Measurements from ENCODE around the gene RFX7. TPM values are rescaled to one million over a fixed set of nuclear protein-coding genes. Genes with fewer than 3 reads are reported as not detected.
"Not testable (repeated sequence)": the region's sequence is repeated elsewhere in the genome, so short reads cannot be mapped to it uniquely, and the experiment has no call there.

RFX7 gene
- total RNA-seq, 1 experiment from 2014 or later: 8.7 TPM

DNA sequence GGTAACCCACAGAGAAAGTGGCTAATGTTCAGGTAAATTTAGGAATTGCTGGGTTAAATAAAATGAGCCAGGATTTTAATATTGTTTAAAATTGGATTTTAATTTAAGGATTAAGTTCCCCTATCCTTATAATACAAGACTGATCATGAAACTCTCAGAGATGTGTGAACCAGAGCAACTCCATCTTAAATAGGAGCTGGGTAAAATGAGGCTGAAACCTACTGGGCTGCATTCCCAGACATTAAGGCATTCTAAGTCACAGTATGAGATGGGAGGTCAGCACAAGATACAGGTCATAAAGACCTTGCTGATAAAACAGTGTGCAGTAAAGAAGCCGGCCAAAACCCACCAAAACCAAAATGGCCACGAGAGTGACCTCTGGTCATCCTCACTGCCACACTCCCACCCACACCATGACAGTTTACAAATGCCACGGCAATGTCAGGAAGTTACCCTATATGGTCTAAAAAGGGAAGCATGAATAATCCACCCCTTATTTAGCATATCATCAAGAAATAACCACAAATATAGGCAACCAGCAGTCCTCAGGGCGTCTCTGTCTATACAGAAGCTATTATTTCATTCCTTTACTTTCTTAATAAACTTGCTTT, 40.3 kb downstream of the RFX7 start:
- H3K27me3 ChIP-seq (ENCODE audit: control insufficient read depth, insufficient read depth, low read length); H3K36me3 ChIP-seq (replicated peaks; ENCODE audit: control insufficient read depth, insufficient read depth, low read length); H3K4me3 ChIP-seq (ENCODE audit: insufficient read depth, low read depth, low read length); DNase-seq: not testable (repeated sequence)

DNA sequence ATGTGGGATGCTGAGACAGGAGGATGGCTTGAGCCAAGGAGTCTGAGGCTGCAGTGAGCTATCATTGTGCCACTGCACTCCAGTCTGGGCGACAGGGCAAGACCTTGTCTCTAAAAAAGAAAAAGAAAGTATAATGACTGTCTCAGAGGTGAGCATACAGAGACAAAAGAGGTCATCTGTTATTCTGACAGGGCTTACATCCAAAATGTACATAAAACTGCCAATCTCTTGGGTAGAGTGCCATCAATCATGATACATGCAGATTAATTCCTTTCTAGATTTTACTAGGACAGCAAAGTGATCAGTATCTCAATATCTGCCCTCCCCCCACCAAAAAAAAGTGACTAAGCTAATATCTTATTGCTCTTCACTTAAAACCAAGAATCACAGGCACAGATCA, 41.0 kb downstream of the RFX7 start:
- H3K27me3 ChIP-seq (ENCODE audit: control insufficient read depth, insufficient read depth, low read length): no peaks in the 10 kb centered on the region
- DNase-seq: no peak
- no peak overlapping the region for H3K4me3 ChIP-seq (ENCODE audit: insufficient read depth, low read depth, low read length)
- no peaks in the 10 kb centered on the region for H3K36me3 ChIP-seq (replicated peaks; ENCODE audit: control insufficient read depth, insufficient read depth, low read length)

DNA sequence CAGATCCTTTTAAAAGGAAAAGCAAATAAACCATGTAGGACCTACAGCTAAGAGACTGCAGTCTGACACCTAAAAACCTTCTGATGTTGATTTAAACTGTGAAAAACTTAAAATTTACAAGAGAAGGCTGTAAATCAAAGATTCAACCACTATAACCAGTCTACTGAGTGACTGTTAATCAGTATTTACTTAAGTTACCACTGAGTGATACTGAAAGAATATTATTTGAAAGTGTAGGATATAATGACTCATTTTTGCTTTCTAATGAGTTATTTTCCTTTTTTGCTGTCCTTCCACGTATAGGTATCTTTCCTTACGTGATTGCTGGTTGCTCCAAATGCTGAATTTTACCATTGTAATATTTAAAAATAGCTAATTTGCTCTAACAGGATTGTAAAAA, 44.6 kb downstream of the RFX7 start:
- Histone ChIP-seq H3K36me3 (replicated peaks; ENCODE audit: control insufficient read depth, insufficient read depth, low read length) (no peaks in the 10 kb centered on the region), H3K4me3 (ENCODE audit: insufficient read depth, low read depth, low read length) (no peak overlapping the region), H3K27me3 (ENCODE audit: control insufficient read depth, insufficient read depth, low read length) (no peaks in the 10 kb centered on the region)
- DNase-seq: no peak

DNA sequence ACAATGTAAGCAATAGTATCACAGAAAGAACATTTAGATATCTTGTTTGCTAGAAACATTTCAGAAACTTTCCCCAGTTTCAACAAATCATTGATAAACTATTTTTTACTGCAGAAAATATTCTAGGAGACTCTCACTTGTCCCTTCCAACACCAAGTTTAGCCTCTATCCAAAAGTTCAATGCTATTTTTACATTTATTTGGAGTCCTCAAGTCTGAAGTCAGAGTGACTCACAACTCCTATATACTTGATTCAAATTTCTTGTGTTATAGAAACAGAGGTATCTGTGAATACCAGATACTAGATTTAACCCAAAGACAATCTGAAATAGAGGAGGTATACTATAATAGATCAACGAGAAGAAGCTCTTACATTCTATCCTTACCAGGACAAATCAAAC, 49.6 kb downstream of the RFX7 start:
- no peak for DNase-seq

DNA sequence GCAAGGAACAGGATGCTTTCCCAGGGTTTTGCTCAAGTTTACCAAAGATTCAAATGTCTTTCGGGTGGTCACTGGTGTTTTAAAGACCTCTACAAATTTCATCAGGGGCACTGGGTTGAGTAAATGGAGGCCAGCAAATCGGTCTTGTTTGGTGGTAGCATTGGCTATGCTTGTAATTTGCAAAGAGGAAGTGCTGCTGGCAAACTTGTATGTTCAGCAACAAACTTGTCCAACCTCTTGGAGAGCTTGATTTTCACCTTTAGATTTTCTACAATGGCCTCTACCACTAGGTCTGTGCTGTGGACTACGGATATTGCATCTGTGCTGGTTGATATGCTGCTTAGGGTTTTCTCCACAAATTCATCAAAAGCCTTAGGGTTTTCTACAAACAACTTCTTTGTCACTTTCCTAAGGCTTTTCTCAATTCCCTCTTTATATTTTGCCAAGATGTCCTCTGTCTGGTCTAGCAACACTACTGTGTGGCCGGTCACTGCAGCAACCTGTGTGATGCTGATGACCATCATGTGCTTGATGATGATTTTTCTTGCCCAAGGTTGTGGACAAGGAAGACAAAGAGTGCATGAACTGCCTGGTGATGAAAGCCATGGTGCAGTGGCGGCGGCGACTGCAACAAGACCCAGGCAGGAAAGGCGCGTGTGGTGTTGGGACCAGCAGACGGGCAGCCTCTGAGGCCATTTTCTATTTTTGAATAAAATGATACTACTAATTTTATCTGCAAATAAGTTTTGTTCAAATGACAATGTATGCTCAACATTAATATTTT, 50.8 kb downstream of the RFX7 start:
- no peak overlapping the region for H3K4me3 ChIP-seq (ENCODE audit: insufficient read depth, low read depth, low read length)
- no peak for DNase-seq
- no peaks in the 10 kb centered on the region for H3K27me3 ChIP-seq (ENCODE audit: control insufficient read depth, insufficient read depth, low read length)
- no peaks in the 10 kb centered on the region for H3K36me3 ChIP-seq (replicated peaks; ENCODE audit: control insufficient read depth, insufficient read depth, low read length)

More for the DNA sequence above, 49.6 kb downstream of the RFX7 start:
- Histone ChIP-seq H3K36me3 (replicated peaks; ENCODE audit: control insufficient read depth, insufficient read depth, low read length) (no peaks in the 10 kb centered on the region), H3K4me3 (ENCODE audit: insufficient read depth, low read depth, low read length) (no peak overlapping the region), H3K27me3 (ENCODE audit: control insufficient read depth, insufficient read depth, low read length) (no peaks in the 10 kb centered on the region)

DNA sequence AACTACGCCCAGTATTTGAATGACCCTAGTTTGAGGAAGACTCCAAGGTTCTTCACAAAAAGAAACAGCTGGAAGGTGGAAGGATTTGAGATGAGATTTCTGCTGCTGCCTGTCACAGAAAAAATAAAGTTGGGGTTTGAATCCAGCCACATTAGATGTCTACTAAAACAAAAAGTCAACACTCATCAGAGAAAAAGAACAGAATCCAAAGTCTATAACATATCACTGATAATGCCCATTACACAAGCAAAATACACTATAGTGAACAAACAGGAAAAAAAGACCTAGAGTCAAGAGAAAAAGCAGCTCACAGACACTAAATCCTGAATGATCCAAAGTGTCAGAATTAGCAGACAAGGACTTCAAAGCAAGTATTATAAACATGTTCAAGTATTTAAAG, 56.0 kb downstream of the RFX7 start:
- DNase-seq: no peak
- Histone ChIP-seq H3K27me3 (ENCODE audit: control insufficient read depth, insufficient read depth, low read length) (no peaks in the 10 kb centered on the region), H3K4me3 (ENCODE audit: insufficient read depth, low read depth, low read length) (no peak overlapping the region), H3K36me3 (replicated peaks; ENCODE audit: control insufficient read depth, insufficient read depth, low read length) (no peaks in the 10 kb centered on the region)

DNA sequence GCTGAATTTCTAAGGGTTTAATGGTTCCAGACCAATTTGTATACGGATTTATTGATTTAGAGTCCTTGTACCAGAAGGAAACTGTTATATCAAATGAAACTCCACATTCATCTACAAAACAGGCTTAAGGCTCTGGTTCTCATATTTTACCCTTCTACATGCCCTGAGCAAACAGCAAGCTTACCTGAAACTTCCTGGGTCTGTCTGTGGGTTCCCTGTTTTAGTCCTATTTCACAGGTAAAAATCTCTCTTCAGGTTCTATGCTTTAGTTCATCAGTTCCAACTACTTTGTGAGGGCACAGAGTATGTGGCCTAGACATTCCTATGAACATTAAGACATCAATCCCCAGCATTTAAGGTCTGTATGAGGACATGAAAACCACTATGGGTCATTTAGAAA, 57.7 kb downstream of the RFX7 start:
- H3K36me3 ChIP-seq (replicated peaks; ENCODE audit: control insufficient read depth, insufficient read depth, low read length): no peaks in the 10 kb centered on the region
- no peak for DNase-seq
- no peaks in the 10 kb centered on the region for H3K27me3 ChIP-seq (ENCODE audit: control insufficient read depth, insufficient read depth, low read length)
- H3K4me3 ChIP-seq (ENCODE audit: insufficient read depth, low read depth, low read length): no peak overlapping the region

DNA sequence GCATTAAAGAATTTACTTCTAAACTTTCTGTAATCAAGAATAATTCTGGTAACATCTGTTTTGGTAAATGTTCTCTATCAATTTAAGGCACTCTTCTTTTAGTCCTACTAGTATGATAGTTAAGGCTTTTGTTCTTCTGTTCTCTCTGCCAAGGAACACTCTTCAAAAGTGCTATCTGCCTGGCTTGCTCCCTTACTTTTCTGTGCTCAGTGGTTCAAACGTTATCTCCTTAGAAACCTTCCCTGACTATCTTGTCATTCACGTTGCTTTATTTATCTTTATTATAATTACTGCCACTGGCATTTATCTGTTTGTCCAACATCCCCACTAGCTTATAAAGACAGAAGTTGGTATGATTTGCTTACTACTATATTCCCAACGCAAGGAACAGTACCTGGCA, 59.2 kb downstream of the RFX7 start:
- no peaks in the 10 kb centered on the region for H3K27me3 ChIP-seq (ENCODE audit: control insufficient read depth, insufficient read depth, low read length)
- no peak for DNase-seq

DNA sequence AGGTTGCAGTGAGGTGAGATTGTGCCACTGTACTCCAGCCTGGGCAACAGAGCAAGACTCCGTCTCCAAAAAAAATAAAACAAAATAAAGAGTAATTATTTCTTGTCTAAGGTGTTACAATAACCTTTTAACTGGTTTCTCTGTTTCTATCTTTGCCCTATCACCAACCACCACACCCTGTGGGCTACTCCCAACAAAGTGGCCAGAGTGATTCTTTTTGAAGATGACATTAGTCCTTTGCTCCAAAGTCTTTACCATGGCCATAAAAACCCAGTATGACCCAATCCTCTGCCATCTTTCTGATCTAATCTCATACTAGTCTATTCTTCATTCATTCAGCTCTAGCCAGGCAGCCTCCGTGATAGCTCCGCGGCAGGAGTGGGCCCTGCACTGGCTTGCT, 62.8 kb downstream of the RFX7 start:
- DNase-seq: no peak
- Histone ChIP-seq H3K27me3 (ENCODE audit: control insufficient read depth, insufficient read depth, low read length) (no peaks in the 10 kb centered on the region), H3K36me3 (replicated peaks; ENCODE audit: control insufficient read depth, insufficient read depth, low read length) (no peaks in the 10 kb centered on the region), H3K4me3 (ENCODE audit: insufficient read depth, low read depth, low read length) (no peak overlapping the region)

More for the DNA sequence above, 59.2 kb downstream of the RFX7 start:
- no peak overlapping the region for H3K4me3 ChIP-seq (ENCODE audit: insufficient read depth, low read depth, low read length)
- no peaks in the 10 kb centered on the region for H3K36me3 ChIP-seq (replicated peaks; ENCODE audit: control insufficient read depth, insufficient read depth, low read length)

DNA sequence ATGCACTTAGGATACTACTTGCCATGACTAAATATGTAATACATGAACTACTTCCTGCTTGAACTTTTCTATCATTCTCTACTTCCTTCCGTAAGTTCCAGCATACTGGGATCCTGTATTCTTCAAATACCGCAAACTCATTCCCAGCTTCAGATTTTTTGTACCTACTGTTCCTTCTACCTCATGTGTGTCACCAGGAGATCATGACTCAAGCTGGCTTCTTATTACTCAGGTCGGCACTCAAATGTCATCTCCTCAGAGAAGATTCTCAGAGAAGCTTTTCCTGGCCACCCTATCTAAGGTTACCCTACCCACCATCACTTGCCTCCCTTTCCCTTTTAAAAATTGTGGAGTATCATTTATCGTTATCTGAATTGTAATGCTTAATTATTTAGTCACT, 66.7 kb downstream of the RFX7 start:
- Histone ChIP-seq H3K4me3 (ENCODE audit: insufficient read depth, low read depth, low read length) (no peak overlapping the region), H3K36me3 (replicated peaks; ENCODE audit: control insufficient read depth, insufficient read depth, low read length) (no peaks in the 10 kb centered on the region; the same call in 1 of the 2 replicates), H3K27me3 (ENCODE audit: control insufficient read depth, insufficient read depth, low read length) (no peaks in the 10 kb centered on the region)
- DNase-seq: no peak

DNA sequence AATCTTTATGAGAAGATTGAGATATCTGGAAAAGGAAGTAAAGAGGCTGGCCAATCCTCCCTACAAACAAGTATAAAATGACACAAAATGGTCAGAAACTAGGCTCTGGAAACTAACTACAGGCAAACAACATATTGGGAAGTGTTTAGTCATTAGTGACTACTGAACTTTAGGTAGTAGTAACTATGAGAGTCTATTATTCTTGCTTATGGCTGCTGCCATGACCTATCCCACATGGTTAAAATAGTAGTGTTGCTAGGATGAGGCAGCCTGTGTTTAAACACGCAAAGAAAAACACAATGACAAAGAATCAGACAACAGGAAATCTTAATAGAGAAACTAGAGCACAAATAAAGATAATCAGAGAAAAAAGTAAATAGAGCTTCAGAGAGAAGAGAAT, 67.9 kb downstream of the RFX7 start:
- no peaks in the 10 kb centered on the region for H3K27me3 ChIP-seq (ENCODE audit: control insufficient read depth, insufficient read depth, low read length)
- H3K4me3 ChIP-seq (ENCODE audit: insufficient read depth, low read depth, low read length): no peak overlapping the region
- DNase-seq: no peak
- H3K36me3 ChIP-seq (replicated peaks; ENCODE audit: control insufficient read depth, insufficient read depth, low read length): no peaks in the 10 kb centered on the region; the same call in 1 of the 2 replicates

DNA sequence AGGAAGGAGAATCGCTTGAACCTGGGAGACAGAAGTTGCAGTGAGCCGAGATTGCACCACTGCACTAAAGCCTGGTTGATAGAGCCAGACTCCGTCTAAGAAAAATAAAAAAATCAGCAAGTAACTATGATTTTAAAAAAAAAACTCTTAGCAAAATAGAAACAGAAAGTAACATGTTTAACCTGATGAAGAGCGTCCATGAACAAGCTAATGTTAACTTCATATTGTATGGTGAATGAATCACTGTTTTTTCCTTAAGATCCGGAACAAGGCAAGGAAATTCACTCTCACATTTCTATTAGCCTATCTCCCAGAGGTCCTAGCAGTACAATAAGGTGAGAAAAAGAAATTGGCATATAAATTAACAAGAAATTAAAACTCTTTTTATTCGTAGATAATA, 69.0 kb downstream of the RFX7 start:
- H3K27me3 ChIP-seq (ENCODE audit: control insufficient read depth, insufficient read depth, low read length): no peaks in the 10 kb centered on the region
- DNase-seq: no peak
- H3K4me3 ChIP-seq (ENCODE audit: insufficient read depth, low read depth, low read length): no peak overlapping the region
- no peaks in the 10 kb centered on the region; the same call in 1 of the 2 replicates for H3K36me3 ChIP-seq (replicated peaks; ENCODE audit: control insufficient read depth, insufficient read depth, low read length)

DNA sequence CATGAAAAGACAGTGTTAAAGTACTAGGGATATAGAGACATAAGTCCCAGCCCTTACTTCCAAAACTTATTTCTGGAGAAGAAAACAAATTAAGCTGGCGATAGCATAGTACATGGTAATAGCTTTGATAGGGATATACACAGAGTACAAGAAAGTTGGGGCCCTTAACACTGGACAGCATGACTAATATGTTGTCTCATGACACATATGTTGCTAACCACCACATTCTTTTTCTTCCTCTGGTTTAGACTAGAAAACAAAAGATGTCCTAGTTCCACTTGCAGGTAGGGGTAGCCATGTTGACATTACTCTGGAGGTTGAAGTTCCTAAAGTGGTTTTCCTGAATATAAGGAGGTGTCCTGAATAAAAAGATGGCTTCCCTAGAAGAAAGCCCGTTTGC, 75.3 kb downstream of the RFX7 start:
- H3K4me3 ChIP-seq (ENCODE audit: insufficient read depth, low read depth, low read length): no peak overlapping the region
- no peaks in the 10 kb centered on the region; the same call in 1 of the 2 replicates for H3K36me3 ChIP-seq (replicated peaks; ENCODE audit: control insufficient read depth, insufficient read depth, low read length)
- no peak for DNase-seq
- H3K27me3 ChIP-seq (ENCODE audit: control insufficient read depth, insufficient read depth, low read length): no peaks in the 10 kb centered on the region

DNA sequence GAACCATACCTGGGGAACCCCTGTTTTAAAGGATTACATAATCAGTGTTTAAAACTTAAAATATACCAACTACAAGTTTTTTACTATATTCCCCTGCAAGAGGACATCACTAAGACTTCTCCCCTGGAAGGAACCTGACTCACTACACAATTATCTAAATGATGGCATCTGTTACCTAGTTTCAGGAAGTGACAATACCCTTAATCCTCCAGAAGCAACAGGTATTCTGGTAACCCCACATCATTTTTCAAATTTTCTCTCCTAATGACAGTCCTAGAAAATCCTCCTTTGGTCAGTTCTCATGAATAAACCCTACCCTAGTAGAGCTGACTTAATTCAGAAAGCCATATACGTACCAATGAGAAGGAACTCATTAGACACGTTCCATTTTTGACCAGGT, 78.4 kb downstream of the RFX7 start:
- Histone ChIP-seq H3K36me3 (replicated peaks; ENCODE audit: control insufficient read depth, insufficient read depth, low read length) (no peaks in the 10 kb centered on the region), H3K4me3 (ENCODE audit: insufficient read depth, low read depth, low read length) (no peak overlapping the region), H3K27me3 (ENCODE audit: control insufficient read depth, insufficient read depth, low read length) (no peaks in the 10 kb centered on the region)
- DNase-seq: no peak

DNA sequence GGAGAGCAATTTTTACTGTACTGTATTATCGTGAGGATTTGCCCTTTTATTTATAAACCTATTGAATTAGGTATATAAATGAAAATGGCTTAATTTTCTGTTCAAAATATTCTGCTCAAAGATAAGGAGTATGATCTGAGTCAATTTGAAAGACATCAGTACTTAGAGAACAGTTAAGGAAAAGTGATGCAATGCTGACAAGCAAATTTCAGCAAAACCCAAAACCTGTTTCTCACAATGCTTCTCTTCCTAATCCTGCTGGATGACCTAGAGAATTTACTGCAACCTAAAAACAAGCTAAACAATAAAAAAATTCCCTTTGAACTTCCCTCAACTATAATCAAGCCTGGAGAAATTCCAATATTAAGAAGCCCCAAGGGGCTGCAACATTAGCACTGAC, 82.7 kb downstream of the RFX7 start:
- DNase-seq: no peak
- H3K27me3 ChIP-seq (ENCODE audit: control insufficient read depth, insufficient read depth, low read length): no peaks in the 10 kb centered on the region
- H3K4me3 ChIP-seq (ENCODE audit: insufficient read depth, low read depth, low read length): no peak overlapping the region
- H3K36me3 ChIP-seq (replicated peaks; ENCODE audit: control insufficient read depth, insufficient read depth, low read length): no peaks in the 10 kb centered on the region
